Measurements from ENCODE around the gene ITGB2.

Gene ITGB2

DNA sequence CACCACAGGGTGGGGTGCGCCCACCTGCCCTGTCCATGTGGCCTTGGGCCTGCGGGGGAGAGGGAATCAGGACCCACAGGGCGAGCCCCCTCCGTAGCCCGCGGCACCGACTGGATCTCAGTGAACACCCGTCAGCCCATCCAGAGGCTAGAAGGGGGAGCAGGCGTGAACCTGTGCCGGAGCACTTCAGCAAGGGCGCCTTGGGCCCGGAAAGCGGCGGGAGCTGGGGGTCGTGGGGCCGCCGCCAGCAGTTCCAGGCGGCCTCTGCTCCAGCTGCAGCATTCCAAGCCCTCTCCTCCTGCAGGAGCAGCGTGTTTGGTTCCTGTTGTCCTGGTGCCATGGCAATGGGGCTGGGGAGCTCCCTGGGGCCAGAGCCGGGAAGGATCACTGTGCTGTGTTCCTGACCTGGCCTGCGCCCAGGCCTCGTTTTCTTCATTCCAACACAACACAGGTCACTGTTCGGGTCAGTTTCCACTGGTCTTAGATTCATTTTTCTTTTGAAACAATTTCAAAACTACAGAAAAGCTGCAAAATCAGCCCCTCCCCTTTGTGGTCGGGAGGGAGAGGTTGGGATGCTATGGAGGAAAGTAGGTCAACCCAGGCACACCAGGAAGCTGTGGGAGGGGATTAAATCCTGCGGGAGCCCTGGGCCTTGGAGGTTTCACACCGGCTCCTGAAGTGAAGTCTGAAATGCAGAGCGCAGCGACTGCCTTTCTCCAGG lies 37.9 kb upstream of the ITGB2 start:
- Mint-ChIP-seq H3K27ac (no peak overlapping the region), H3K4me1 (ENCODE audit: low read depth) (peaks cover 3% of the 10 kb centered on the region), H3K27me3 (ENCODE audit: low read depth) (no peaks in the 10 kb centered on the region)

DNA sequence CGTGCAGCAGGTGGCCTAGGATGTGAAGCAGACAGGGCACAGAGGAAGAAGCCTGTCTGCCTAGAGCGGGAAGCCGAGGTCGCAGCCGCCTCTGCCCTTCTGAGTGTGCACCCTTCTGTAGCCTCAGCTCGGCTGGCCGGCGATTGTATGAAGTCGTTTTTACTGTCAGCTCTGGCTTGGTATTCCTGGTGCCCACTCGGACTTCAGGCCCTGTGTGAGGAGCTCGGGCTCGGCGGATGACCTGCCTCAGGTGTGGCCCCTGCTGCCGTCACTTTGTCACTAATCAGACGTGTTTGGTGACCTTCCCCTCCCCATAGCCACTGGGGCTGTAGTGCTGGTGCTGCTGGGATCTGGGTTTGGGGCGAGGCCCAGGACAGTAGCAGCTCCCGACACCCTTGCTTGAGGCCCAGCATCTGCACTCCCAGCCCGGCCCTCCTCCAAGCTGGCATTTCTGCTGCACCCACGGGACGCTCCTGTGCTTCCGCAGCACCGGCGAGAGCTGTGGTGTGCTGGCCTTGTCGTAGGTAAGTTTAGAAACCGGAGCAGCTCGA lies 37.3 kb upstream of the ITGB2 start:
- no peaks in the 10 kb centered on the region for H3K4me1 Mint-ChIP-seq (ENCODE audit: low read depth)
- no peak overlapping the region for H3K4me3 Mint-ChIP-seq
- no peaks in the 10 kb centered on the region for H3K9me3 Mint-ChIP-seq
- no peaks in the 10 kb centered on the region for H3K27me3 Mint-ChIP-seq (ENCODE audit: low read depth)
- H3K27ac Mint-ChIP-seq = no peak overlapping the region
- DNase-seq (ENCODE audit: low spot score) = no peak
- peaks cover 18% of the 10 kb centered on the region for H3K36me3 Mint-ChIP-seq (ENCODE audit: low read depth)

More for the DNA sequence above, 37.9 kb upstream of the ITGB2 start:
- no peak for DNase-seq (ENCODE audit: low spot score)
- H3K9me3 Mint-ChIP-seq = no peaks in the 10 kb centered on the region
- peaks cover 21% of the 10 kb centered on the region for H3K36me3 Mint-ChIP-seq (ENCODE audit: low read depth)
- H3K4me3 Mint-ChIP-seq = no peak overlapping the region

DNA sequence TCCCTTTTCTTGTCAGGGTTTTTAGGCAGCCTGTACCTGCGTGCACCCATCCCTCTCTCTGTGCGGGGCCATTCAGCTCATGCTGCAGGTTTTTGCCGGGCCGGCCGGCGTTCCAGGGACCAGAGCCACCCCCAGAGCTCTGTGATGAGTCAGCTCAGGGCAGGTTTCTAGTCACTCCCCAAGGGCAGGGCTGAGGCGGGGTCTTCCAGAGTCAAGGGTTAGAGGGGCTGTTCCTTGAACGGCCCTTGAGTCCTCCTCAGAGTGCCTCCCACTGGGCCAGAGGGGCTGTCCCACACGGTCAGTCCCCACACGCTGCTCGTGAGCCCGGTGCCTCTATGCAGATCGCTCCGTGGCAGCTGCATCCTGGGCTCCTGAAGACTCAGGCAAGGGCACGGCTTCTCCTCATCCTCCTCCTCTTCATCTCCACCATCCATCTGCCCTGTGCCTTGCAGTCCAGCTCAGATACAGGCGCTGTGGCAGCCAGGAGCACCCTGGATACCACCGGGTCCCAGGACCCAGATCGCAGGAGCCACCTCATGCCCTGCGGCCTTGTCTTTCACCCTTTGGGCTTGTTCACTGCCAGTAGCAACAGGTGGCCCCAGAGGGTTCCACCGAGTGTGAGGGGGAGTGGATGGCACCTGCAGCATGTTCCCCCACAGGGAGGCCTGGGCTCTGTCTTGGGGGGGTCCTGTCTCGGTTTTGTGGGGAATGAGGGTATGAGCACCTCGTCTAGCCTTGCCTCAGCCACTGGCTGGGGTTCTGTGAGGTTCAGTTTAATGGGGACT lies 36.5 kb upstream of the ITGB2 start:
- no peak for DNase-seq (ENCODE audit: low spot score)
- H3K36me3 Mint-ChIP-seq (ENCODE audit: low read depth) = peaks cover 15% of the 10 kb centered on the region
- H3K27me3 Mint-ChIP-seq (ENCODE audit: low read depth) = no peaks in the 10 kb centered on the region
- no peak overlapping the region for H3K27ac Mint-ChIP-seq
- no peak overlapping the region for H3K4me3 Mint-ChIP-seq
- H3K9me3 Mint-ChIP-seq = no peaks in the 10 kb centered on the region
- H3K4me1 Mint-ChIP-seq (ENCODE audit: low read depth) = no peaks in the 10 kb centered on the region

DNA sequence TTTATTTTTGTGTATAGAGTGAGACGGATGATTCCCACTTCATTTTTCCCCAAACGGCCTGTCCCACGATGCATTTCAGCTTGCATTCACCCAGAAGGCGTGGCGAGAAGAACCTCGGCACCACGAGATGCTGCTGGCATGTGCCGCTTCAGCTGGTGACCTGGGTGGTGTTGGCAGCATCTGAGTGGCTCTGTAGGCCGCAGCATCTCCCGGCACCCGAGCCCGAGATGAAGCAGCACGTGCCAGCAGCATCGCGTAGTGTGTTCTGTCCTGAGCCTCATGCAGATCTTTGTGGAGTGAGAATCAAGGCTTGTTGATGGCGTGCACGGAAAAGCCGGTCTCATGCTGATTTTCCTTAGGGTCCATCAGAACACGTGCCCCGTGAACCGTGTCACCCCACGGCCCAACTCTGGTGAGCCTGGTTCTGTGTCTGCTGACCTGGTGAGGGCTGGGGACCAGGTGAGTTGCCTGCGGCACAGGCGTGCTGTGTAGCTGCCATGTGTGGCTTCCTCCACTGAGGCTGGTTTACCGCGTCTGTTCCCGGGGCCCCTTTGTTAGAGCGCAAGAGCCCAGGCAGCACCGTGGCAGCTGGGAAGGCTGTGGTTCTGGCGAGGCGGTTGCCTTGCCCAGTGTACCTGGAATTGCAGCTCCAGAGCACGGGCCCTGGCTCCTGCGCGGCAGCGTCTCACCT lies 35.8 kb upstream of the ITGB2 start:
- no peak overlapping the region for H3K27ac Mint-ChIP-seq
- H3K36me3 Mint-ChIP-seq (ENCODE audit: low read depth) = peaks cover 12% of the 10 kb centered on the region
- no peak overlapping the region for H3K4me3 Mint-ChIP-seq
- H3K27me3 Mint-ChIP-seq (ENCODE audit: low read depth) = no peaks in the 10 kb centered on the region
- no peak for DNase-seq (ENCODE audit: low spot score)
- no peaks in the 10 kb centered on the region for H3K9me3 Mint-ChIP-seq
- H3K4me1 Mint-ChIP-seq (ENCODE audit: low read depth) = no peaks in the 10 kb centered on the region

DNA sequence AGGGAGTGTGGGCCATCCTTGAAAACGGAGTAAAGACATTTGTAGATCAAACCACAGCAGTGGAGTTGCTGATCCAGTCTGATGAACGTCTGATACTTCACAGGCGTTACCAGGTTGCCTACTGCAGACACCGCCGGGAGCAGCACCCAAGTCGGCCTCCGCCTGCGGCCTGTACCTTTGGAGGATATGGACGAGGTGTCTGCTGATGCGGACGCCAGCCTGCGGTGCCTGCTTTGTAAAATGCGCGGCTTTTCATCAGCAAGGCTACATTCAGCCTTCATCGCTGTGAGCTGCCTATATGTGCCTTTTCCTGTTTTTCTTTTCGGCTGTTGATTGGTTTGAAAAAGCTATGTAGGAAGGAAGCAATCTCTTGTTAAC lies 35.1 kb upstream of the ITGB2 start:
- H3K4me3 Mint-ChIP-seq = no peak overlapping the region
- H3K27me3 Mint-ChIP-seq (ENCODE audit: low read depth) = no peaks in the 10 kb centered on the region
- H3K36me3 Mint-ChIP-seq (ENCODE audit: low read depth) = peaks cover 10% of the 10 kb centered on the region
- no peak overlapping the region for H3K27ac Mint-ChIP-seq
- H3K9me3 Mint-ChIP-seq = no peaks in the 10 kb centered on the region
- DNase-seq (ENCODE audit: low spot score) = no peak
- no peaks in the 10 kb centered on the region for H3K4me1 Mint-ChIP-seq (ENCODE audit: low read depth)

DNA sequence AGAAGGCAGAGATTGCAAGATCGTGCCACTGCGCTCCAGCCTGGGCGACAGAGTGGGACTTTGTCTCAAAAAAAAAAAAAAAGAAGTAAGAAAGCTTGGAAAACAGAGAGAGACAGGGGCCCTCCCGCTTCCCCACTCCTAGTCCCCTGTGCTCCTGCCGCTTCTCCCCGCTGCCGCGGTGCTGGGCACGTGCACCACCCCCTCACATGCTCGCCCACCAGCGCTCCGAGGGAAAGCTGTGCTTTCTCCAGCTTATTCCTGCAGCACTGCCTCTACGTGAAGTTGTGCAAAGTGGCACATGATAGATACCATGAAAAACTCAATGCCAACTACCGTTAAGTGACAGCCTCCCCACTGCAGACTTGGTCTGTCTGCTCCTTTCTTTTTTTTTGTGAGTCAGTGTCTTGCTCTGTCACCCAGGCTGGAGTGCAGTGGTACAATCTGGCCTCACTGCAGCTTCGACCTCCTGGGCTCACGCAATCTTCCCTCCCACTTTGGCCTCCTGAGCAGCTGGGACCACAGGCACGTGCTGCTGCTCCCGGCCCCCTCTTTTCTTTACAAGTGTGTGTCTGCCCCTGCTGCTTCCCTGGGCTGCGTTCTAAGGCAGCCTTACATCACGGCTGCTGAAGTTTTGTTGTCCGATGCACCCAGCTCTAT lies 34.6 kb upstream of the ITGB2 start:
- no peak for DNase-seq (ENCODE audit: low spot score)
- Mint-ChIP-seq H3K4me1 (ENCODE audit: low read depth) (no peaks in the 10 kb centered on the region), H3K27ac (no peak overlapping the region), H3K27me3 (ENCODE audit: low read depth) (no peaks in the 10 kb centered on the region), H3K36me3 (ENCODE audit: low read depth) (peaks cover 5% of the 10 kb centered on the region), H3K9me3 (no peaks in the 10 kb centered on the region), H3K4me3 (no peak overlapping the region)

DNA sequence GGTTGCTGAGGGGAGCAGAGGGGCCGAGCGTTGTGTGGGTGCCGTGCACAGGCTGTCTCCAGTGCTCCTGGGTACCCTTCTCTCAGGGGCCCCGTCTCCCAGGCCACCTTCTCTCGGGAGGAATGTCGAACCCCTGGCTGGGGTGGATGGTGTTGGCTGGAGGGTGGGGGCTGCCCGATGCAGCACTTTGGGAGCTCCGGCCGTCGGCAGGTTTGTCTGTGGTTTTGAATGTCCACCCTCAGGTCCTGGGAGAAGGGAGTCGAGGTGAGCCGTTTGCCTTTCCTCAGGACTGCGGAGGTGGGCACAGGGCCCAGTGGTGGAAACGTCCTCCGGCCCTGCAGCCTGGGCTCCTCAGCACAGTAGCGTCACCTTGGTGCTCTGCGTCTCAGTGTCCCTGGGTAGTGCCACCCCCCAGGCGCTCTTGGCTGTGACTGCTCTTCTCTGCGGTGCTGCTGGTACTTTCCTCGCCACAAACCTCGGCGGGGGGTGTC lies 33.6 kb upstream of the ITGB2 start:
- no peaks in the 10 kb centered on the region for H3K4me1 Mint-ChIP-seq (ENCODE audit: low read depth)
- H3K27ac Mint-ChIP-seq = no peak overlapping the region
- no peak overlapping the region for H3K4me3 Mint-ChIP-seq
- peaks cover 7% of the 10 kb centered on the region for H3K36me3 Mint-ChIP-seq (ENCODE audit: low read depth)
- H3K9me3 Mint-ChIP-seq = no peaks in the 10 kb centered on the region
- no peak for DNase-seq (ENCODE audit: low spot score)
- no peaks in the 10 kb centered on the region for H3K27me3 Mint-ChIP-seq (ENCODE audit: low read depth)

DNA sequence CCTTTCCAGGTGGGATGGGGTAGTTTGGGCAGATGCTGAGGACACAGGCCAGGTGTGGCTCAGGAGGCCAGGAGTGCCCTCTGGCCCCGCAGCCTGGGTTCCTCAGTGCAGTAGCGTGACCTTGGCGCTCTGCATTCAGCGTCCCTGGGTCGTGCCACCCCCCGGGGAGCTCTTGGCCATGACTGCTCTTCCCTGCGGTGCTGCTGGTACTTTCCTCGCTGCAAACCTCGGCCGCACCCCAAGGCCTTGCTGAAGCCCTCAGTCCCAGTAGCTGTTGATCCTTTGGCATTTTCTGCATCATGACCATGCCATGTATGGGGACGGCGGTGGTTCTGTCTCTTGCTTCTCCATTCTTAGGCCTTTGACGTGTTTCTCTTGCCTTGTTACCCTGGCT lies 32.9 kb upstream of the ITGB2 start:
- H3K4me3 Mint-ChIP-seq = no peak overlapping the region
- H3K4me1 Mint-ChIP-seq (ENCODE audit: low read depth) = no peaks in the 10 kb centered on the region
- DNase-seq (ENCODE audit: low spot score) = no peak
- no peaks in the 10 kb centered on the region for H3K27me3 Mint-ChIP-seq (ENCODE audit: low read depth)
- H3K9me3 Mint-ChIP-seq = no peaks in the 10 kb centered on the region
- H3K27ac Mint-ChIP-seq = no peak overlapping the region
- peaks cover 7% of the 10 kb centered on the region for H3K36me3 Mint-ChIP-seq (ENCODE audit: low read depth)

DNA sequence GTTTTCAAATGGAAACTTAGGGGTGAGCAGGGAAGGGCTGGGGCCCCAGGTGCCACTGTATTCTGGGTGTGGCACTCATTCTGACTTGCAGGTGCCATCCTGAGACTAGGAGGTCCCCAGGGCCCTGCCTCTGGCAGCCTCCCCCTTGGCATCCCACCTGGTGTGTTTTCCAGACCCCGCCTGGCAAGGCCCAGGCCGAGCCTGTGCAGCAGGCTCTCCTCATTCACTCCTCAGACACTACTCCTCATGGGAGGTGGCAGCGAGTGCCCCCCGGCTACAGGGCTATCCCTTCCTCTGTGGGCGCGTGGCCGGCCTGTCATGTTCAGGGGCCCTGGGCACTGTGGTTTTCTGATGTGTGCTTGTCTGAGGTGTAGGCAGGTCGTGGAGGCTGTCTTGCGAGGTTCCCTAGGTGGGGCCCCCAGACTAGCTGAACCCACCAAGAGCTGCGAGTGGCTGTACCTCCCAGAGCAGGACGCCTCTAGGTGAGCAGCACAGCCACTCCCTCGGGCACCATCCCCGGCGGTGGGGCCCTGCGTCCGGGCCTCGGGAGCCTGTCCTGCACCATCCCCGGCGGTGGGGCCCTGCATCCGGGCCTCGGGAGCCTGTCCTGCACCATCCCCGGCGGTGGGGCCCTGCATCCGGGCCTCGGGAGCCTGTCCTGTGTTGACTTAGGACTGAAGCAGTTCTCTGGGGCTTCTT lies 32.4 kb upstream of the ITGB2 start:
- no peaks in the 10 kb centered on the region for H3K27me3 Mint-ChIP-seq (ENCODE audit: low read depth)
- no peaks in the 10 kb centered on the region for H3K9me3 Mint-ChIP-seq
- H3K36me3 Mint-ChIP-seq (ENCODE audit: low read depth) = peaks cover 7% of the 10 kb centered on the region
- H3K4me1 Mint-ChIP-seq (ENCODE audit: low read depth) = no peaks in the 10 kb centered on the region
- DNase-seq (ENCODE audit: low spot score) = no peak
- H3K27ac Mint-ChIP-seq = no peak overlapping the region
- no peak overlapping the region for H3K4me3 Mint-ChIP-seq

DNA sequence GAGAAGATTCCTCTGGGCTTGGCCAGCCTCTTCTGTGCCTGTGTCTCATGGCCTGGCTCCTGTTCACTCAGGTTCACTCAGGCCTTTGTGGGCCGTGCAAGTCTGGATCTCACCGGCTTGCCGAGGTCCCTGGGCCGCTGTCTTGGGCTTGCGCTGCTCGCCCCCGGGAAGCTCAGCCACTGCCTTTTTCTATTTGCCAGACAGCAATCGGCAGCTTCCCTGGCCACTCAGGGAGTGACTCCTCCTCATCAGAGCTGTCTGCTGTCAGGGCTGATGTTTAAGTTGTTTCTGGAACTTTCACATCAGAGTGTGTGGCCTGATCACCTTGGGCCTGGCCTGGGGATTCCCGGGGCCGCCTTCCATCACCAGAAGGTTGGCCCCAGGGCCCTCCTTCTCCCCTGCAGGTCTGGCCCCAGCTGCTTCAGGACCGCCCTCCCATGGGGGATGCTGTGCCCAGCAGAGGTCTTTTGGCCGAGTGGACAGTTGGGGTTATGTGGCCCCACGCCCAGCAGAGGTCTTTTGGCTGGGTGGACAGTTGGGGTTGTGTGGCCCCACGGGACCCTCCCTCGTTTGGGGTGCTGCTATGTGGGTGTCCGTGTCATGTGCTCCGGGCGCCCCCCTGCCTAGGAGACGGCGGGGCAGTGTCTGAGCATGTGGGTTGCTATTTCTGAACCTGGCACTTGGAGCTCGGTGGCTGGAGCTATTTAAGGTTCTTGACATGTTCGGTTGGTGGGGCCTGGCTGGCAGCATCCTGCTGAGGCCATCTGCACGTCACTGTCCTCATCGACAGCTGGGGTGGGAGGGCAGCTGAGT lies 31.6 kb upstream of the ITGB2 start:
- Mint-ChIP-seq H3K36me3 (ENCODE audit: low read depth) (peaks cover 5% of the 10 kb centered on the region), H3K4me1 (ENCODE audit: low read depth) (no peaks in the 10 kb centered on the region), H3K9me3 (no peaks in the 10 kb centered on the region), H3K4me3 (no peak overlapping the region), H3K27ac (no peak overlapping the region), H3K27me3 (ENCODE audit: low read depth) (no peaks in the 10 kb centered on the region)
- no peak for DNase-seq (ENCODE audit: low spot score)

DNA sequence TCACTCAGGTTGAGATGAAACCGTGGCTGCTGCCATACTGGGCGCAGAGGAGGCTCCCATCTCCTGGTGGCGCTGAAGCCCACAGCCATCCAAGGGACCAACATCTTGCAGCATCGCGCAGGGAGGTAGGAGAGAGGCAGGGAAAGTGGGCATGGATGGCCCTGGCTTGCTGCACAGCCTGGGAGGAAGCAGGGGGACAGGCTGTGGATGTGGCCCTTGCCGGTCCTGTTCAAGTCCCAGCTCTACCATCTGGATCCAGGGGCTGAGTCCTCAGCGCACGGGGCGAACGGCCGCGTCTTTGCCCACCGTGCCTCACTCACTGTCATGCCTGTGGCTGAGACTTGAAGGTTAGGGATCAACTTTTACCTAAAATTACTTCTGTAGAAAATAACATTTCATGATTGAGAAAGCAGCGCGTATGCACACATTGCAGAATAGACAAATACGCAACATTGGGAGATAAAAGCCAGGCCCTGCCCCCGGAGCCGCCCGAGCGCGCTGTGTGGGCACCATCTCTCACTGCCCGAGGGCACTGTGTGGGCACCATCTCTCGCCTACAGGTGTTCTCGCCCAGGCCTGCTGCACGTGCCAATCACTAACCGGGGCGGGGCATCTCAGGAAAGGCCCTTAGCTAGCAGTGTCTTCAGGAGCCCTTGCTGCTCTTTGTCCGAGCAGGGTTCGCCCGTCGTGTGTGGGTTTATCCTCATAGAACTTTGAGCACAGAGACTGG lies 30.7 kb upstream of the ITGB2 start:
- Mint-ChIP-seq H3K4me1 (ENCODE audit: low read depth) (no peaks in the 10 kb centered on the region), H3K9me3 (no peaks in the 10 kb centered on the region), H3K36me3 (ENCODE audit: low read depth) (peaks cover 4% of the 10 kb centered on the region), H3K27me3 (ENCODE audit: low read depth) (no peaks in the 10 kb centered on the region), H3K27ac (no peak overlapping the region), H3K4me3 (no peak overlapping the region)
- DNase-seq (ENCODE audit: low spot score) = no peak

DNA sequence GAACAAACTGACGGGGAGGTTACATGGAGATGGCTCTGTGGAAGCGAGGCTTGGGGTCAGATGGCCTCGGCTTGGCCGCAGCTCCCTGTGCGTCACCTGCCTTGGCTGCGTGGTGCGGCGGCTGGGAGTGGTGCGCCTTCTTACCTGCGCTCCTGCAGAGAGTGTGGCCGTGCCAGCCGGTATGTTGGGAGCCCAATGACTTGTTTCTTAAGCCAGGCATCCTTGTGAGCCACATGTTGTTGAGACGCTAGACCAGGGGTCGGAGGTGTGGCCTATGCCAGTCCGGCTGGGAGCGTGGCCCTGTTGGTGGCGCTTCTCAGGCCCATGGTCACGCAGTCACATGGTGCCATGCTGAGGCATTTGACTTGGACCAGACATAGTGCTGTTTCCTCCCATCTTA lies 29.7 kb upstream of the ITGB2 start:
- Mint-ChIP-seq H3K9me3 (no peaks in the 10 kb centered on the region), H3K36me3 (ENCODE audit: low read depth) (peaks cover 10% of the 10 kb centered on the region), H3K27ac (no peak overlapping the region), H3K4me1 (ENCODE audit: low read depth) (no peaks in the 10 kb centered on the region), H3K27me3 (ENCODE audit: low read depth) (no peaks in the 10 kb centered on the region), H3K4me3 (no peak overlapping the region)
- no peak for DNase-seq (ENCODE audit: low spot score)
